HFF-Myc (cell line): ENCODE results near the gene P2RY2.

ENCODE experiments used
- DNase-seq: peaks from one replicate; pipeline ENCODE4 v3.0.0-alpha.2; 2011; ENCODE audit warnings: low read depth; ENCODE audit errors: extremely low read depth
- H3K4me3 ChIP-seq: replicated peaks from 2 replicates; pipeline ENCODE4 v1.5.1; 2011; ENCODE audit warnings: low read depth, mild to moderate bottlenecking, control low read depth, low read length
- CTCF ChIP-seq: IDR thresholded peaks from 2 replicates; pipeline ENCODE4 v1.5.1; 2012; ENCODE audit warnings: mild to moderate bottlenecking, low read depth, low read length, control low read depth; ENCODE audit errors: missing control alignments

The P2RY2 gene

GRCh38 chr11:73178681-73179080, 39.4 kb upstream of the P2RY2 start:
- no peak overlapping the region for H3K4me3 ChIP-seq
- TF ChIP-seq CTCF: no peak
- no peak for DNase-seq

DNA sequence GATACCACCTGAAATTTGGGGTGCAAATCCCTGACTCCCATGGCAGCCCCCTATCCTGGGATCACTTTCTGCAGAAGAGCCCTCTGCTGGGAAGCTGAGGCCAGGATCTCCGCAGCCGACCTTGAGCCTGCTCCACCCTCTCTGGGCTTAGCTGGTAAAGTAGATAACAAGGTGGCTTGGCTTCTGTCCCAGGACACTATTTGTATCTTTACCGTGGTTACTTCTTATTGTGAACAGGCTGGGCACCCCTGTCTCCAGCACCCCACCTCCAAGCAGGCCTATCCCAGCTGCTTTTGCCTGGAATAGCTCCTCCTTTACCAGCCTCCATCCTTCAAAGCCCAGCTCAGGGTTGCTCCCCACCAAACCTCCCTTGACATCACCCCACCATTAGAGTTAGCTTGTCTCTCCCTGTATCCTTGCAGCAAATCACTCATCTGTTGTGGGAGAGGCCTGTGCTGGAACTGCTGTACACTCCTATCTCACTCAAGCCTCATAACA, 35.2 kb upstream of the P2RY2 start:
- TF ChIP-seq CTCF: no peak
- no peak overlapping the region for H3K4me3 ChIP-seq
- no peak for DNase-seq

DNA sequence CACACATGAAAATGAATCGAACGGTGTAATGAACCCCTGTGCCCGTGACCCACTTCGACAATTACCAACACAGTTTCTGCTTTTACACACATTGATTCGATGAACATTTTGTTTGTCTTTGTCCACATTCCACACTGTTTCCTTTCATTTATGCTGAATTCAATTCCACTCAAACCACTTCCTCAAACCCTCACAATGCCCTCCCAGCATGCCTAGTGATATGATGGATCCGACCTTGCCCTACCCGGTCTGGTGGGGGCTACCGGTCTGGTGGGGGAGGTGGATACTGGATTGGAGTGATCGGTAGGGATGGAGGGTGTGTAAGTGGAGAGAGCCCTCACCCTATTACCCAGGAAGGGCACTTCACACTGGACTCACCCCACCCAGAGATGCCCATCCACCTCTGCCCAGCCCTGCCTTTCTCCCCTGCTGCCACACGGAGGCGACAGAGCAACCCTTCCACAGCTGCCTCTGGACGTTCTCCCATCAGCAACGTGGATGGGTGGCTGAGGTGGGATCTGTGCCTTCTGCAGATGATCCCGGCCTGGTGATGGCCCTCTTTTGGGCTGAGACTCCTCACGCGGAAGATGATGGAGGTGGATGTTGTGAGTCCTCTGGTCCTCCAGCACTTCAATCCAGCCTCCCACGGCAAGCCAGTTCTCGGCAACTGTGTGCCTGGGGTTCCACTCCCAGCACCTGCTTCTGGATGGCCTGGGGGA, 33.0 kb upstream of the P2RY2 start:
- TF ChIP-seq CTCF: peak; percentile 94
- no peak for DNase-seq
- no peak overlapping the region for H3K4me3 ChIP-seq

DNA sequence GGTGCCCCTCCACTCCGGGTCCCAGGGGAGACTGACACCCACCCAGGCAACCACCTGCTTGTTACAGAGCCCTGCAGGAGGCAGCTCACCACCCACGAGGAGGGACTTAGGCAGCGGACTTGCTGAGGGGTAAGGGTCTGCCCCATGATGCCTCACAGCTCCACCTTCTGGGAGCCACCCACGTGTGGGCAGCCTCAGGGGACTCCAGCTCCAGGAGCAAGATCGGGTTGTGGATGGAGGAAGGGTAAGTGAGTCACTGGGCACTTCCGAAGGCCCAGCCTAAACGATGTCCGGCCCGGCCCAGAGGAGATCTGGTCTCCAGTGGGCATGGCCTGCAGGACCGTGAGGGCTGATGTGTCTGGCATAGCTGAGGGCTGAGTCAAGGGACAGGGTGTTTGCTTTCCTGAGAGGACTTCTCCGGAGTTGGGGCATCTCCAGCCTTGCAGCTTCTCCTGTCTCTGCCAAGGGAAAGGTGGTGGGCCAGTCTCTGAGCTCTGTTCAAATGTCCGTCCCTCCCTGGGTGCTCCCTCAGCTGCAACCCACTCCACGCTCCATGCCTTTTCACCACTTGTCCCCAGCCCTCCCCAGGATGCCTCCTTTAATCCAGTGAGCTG, 32.3 kb upstream of the P2RY2 start:
- DNase-seq: no peak
- no peak overlapping the region for H3K4me3 ChIP-seq
- TF ChIP-seq CTCF: no peak

GRCh38 chr11:73186294-73186850, 31.7 kb upstream of the P2RY2 start:
- no peak for DNase-seq
- no peak for TF ChIP-seq CTCF
- H3K4me3 ChIP-seq: no peak overlapping the region

- DNase-seq: no peak
- no peak overlapping the region for H3K4me3 ChIP-seq
- TF ChIP-seq CTCF: no peak
Observed at GRCh38 chr11:73186886-73187285, 31.2 kb upstream of the P2RY2 start.
